ENCODE measurements around the gene ZNF253. TPM values are rescaled to one million over a fixed set of nuclear protein-coding genes. Genes with fewer than 3 reads are reported as not detected.
"Not testable (repeated sequence)": the region's sequence is repeated elsewhere in the genome, so short reads cannot be mapped to it uniquely, and the experiment has no call there.

Gene ZNF253
- total RNA-seq, 2 experiments from 2014 or later = 4.9 to 5.2 TPM

DNA sequence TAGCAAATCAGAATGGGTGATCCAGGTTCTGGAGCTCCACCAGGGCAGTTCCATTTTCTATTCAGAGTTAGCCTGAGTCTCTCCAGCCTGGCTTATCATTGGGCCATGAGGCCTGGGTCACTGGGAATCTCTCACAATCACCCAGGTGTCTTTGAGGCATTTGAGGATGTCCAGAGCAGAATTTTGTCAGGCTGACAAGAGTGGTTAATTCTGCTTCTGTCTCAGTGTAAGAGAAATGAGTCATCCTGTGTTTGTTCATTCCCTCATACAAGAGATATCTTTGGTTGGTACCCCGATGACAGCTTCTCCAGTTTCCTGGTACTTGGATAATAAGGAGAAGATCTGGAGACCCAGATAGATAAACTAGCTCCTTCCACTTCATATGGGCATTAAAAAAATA, 45.5 kb downstream of the ZNF253 start:
- Mint-ChIP-seq H3K4me3 (no peak overlapping the region), H3K4me1 (ENCODE audit: low read depth) (peaks cover 17% of the 10 kb centered on the region), H3K27ac (no peak overlapping the region), H3K36me3 (ENCODE audit: low read depth) (peaks cover 24% of the 10 kb centered on the region), H3K27me3 (no peaks in the 10 kb centered on the region), H3K9me3 (no peaks in the 10 kb centered on the region)
- ChIA-PET POLR2A (no interaction called here), CTCF (no interaction called here)
- Histone ChIP-seq H3K27me3 (ENCODE audit: control insufficient read depth in 1 of 2, insufficient read depth in 2 of 2, low read length in 2 of 2) (no peaks in the 10 kb centered on the region), H3K4me1 (ENCODE audit: insufficient read depth, low read length) (no peaks in the 10 kb centered on the region), H3K9me3 (ENCODE audit: control insufficient read depth in 1 of 2, insufficient read depth in 1 of 2, low read length in 2 of 2) (peaks cover 0 to 6% of the 10 kb centered on the region in 2 experiments), H3K27ac (ENCODE audit: low read depth in 1 of 2, low read length in 2 of 2) (no peak overlapping the region), H3K4me3 (ENCODE audit: low read length) (no peak overlapping the region), H3K36me3 (ENCODE audit: insufficient read depth, low read length) (no peaks in the 10 kb centered on the region)
- TF ChIP-seq, protein P1, sequence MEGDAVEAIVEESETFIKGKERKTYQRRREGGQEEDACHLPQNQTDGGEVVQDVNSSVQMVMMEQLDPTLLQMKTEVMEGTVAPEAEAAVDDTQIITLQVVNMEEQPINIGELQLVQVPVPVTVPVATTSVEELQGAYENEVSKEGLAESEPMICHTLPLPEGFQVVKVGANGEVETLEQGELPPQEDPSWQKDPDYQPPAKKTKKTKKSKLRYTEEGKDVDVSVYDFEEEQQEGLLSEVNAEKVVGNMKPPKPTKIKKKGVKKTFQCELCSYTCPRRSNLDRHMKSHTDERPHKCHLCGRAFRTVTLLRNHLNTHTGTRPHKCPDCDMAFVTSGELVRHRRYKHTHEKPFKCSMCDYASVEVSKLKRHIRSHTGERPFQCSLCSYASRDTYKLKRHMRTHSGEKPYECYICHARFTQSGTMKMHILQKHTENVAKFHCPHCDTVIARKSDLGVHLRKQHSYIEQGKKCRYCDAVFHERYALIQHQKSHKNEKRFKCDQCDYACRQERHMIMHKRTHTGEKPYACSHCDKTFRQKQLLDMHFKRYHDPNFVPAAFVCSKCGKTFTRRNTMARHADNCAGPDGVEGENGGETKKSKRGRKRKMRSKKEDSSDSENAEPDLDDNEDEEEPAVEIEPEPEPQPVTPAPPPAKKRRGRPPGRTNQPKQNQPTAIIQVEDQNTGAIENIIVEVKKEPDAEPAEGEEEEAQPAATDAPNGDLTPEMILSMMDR (IDR thresholded peaks at IDR 0.05) = no peak
- ATAC-seq (ENCODE audit: poor library complexity) = no peak
- intact Hi-C loops (cut with DNase I, micrococcal nuclease) = no loop called here
- DNase-seq = no peak

GRCh38 chr19:19914596-19914995, 48.9 kb downstream of the ZNF253 start:
- POLR2A ChIA-PET = no interaction called here
- ATAC-seq (ENCODE audit: poor library complexity) = no peak
- CTCF ChIA-PET = interaction anchor here (0.6 kb wide), 1 partner anchor 113 kb away, joined by 3 read pairs; no protein-coding TSS in a partner anchor

DNA sequence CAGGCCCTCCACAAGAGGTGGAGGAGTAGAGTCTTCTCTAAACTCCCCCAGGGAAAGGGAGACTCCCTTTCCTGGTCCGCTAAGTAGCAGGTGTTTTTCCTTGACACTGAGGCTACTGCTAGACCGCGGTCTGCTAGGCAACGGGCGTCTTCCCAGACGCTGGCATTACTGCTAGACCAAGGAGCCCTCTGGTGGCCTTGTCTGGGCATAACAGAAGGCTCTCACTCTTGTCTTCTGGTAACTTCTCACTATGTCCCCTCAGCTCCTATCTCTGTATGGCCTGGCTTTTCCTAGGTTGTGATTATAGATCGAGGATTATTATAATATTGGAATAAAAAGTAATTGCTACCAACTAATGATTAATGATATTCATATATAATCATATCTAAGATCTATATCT, 64.7 kb downstream of the ZNF253 start:
- H3K27me3 Mint-ChIP-seq; H3K27ac Mint-ChIP-seq; H3K4me3 Mint-ChIP-seq; POLR2A ChIA-PET; H3K4me1 Mint-ChIP-seq (ENCODE audit: low read depth); CTCF ChIA-PET; ATAC-seq (ENCODE audit: poor library complexity); H3K4me3 ChIP-seq (ENCODE audit: low read length); H3K27ac ChIP-seq (ENCODE audit: low read depth in 1 of 2, low read length in 2 of 2); H3K27me3 ChIP-seq (ENCODE audit: control insufficient read depth in 1 of 2, insufficient read depth in 2 of 2, low read length in 2 of 2); H3K4me1 ChIP-seq (ENCODE audit: insufficient read depth, low read length): not testable (repeated sequence)
- Histone ChIP-seq H3K36me3 (ENCODE audit: insufficient read depth, low read length) (peaks cover 16% of the 10 kb centered on the region), H3K9me3 (ENCODE audit: control insufficient read depth in 1 of 2, insufficient read depth in 1 of 2, low read length in 2 of 2) (peaks cover 26 to 58% of the 10 kb centered on the region in 2 experiments)
- Mint-ChIP-seq H3K36me3 (ENCODE audit: low read depth) (peaks cover 83% of the 10 kb centered on the region), H3K9me3 (peaks cover 19% of the 10 kb centered on the region)
- DNase-seq = peak in 12 of 14 experiments; percentile 4 to 60 (median 14)
- TF ChIP-seq, protein P1 (IDR thresholded peaks at IDR 0.05) = peak; percentile 44
- intact Hi-C loops (cut with DNase I, micrococcal nuclease) = loop anchor here in 1 of 2 experiments (10.0 kb wide), 1 partner anchor 46 kb away; no protein-coding TSS in a partner anchor

More at GRCh38 chr19:19914596-19914995, 48.9 kb downstream of the ZNF253 start:
- Histone ChIP-seq H3K9me3 (ENCODE audit: control insufficient read depth in 1 of 2, insufficient read depth in 1 of 2, low read length in 2 of 2) (peaks cover 0 to 8% of the 10 kb centered on the region in 2 experiments), H3K36me3 (ENCODE audit: insufficient read depth, low read length) (no peaks in the 10 kb centered on the region), H3K4me1 (ENCODE audit: insufficient read depth, low read length) (no peaks in the 10 kb centered on the region), H3K27ac (ENCODE audit: low read depth in 1 of 2, low read length in 2 of 2) (no peak overlapping the region), H3K27me3 (ENCODE audit: control insufficient read depth in 1 of 2, insufficient read depth in 2 of 2, low read length in 2 of 2) (no peaks in the 10 kb centered on the region), H3K4me3 (ENCODE audit: low read length) (no peak overlapping the region)
- Mint-ChIP-seq H3K27me3 (no peaks in the 10 kb centered on the region), H3K4me1 (ENCODE audit: low read depth) (peaks cover 12% of the 10 kb centered on the region), H3K36me3 (ENCODE audit: low read depth) (peaks cover 37% of the 10 kb centered on the region), H3K27ac (no peak overlapping the region), H3K4me3 (no peak overlapping the region), H3K9me3 (no peaks in the 10 kb centered on the region)
- intact Hi-C loops (cut with DNase I, micrococcal nuclease) = no loop called here
- no peak for DNase-seq
- TF ChIP-seq, protein P1 (IDR thresholded peaks at IDR 0.05) = no peak

DNA sequence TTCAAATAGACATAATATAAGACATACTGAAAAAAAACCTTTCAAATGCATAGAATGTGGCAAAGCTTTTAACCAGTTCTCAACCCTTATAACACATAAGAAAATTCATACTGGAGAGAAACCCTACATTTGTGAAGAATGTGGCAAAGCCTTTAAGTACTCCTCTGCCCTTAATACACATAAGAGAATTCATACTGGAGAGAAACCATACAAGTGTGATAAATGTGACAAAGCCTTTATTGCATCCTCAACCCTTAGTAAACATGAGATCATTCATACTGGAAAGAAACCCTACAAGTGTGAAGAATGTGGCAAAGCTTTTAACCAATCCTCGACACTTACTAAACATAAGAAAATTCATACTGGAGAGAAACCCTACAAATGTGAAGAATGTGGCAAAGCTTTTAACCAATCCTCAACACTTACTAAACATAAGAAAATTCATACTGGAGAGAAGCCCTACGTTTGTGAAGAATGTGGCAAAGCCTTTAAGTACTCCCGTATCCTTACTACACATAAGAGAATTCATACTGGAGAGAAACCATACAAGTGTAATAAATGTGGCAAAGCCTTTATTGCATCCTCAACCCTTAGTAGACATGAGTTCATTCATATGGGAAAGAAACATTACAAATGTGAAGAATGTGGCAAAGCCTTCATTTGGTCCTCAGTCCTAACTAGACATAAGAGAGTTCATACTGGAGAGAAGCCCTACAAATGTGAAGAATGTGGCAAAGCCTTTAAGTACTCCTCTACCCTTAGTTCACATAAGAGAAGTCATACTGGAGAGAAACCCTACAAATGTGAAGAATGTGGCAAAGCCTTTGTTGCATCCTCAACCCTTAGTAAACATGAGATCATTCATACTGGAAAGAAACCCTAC, 68.0 kb downstream of the ZNF253 start:
- ATAC-seq (ENCODE audit: poor library complexity); H3K4me3 ChIP-seq (ENCODE audit: low read length); H3K27me3 Mint-ChIP-seq; H3K27ac ChIP-seq (ENCODE audit: low read depth in 1 of 2, low read length in 2 of 2); CTCF ChIA-PET; H3K4me3 Mint-ChIP-seq; H3K4me1 Mint-ChIP-seq (ENCODE audit: low read depth); H3K27me3 ChIP-seq (ENCODE audit: control insufficient read depth in 1 of 2, insufficient read depth in 2 of 2, low read length in 2 of 2); DNase-seq; H3K27ac Mint-ChIP-seq; H3K4me1 ChIP-seq (ENCODE audit: insufficient read depth, low read length); POLR2A ChIA-PET: not testable (repeated sequence)
- Mint-ChIP-seq H3K36me3 (ENCODE audit: low read depth) (peaks cover 62% of the 10 kb centered on the region), H3K9me3 (peaks cover 16% of the 10 kb centered on the region)
- intact Hi-C loops (cut with DNase I, micrococcal nuclease) = loop anchor here in 1 of 2 experiments (10.0 kb wide), 1 partner anchor 49 kb away; no protein-coding TSS in a partner anchor
- Histone ChIP-seq H3K9me3 (ENCODE audit: control insufficient read depth in 1 of 2, insufficient read depth in 1 of 2, low read length in 2 of 2) (peaks cover 32 to 77% of the 10 kb centered on the region in 2 experiments), H3K36me3 (ENCODE audit: insufficient read depth, low read length) (peaks cover 16% of the 10 kb centered on the region)

All from CD4-positive, alpha-beta T cell (primary cell).